Natural killer cell (primary cell): ENCODE results near the gene BBS9. TPM values are rescaled to one million over a fixed set of nuclear protein-coding genes. Genes with fewer than 3 reads are reported as not detected.
A peak's percentile ranks its signal among the peaks of the same experiment; 100 is the strongest.

Source experiments
- ATAC-seq, 3 donors: fragments of 150-1000 bp in 2 of 3; fragments of 200-7000 bp in 1 of 3; cut with Tn5 transposase; 1 replicate in 1 of 3; 2 replicates in 2 of 3; pipeline ENCODE4 v1.10.0; 2021; ENCODE audit warnings: mild to moderate bottlenecking in 2 of 3, moderate library complexity in 2 of 3
- DNase-seq, 2 donors: peaks; one replicate each; pipeline versions ENCODE4 v3.0.0 to v3.0.0-alpha.2; 2013 to 2021; ENCODE audit warnings: mixed read lengths in 1 of 2
- H3K27ac ChIP-seq: one replicate; pipeline ENCODE4 v1.5.1; 2013; ENCODE audit warnings: mild to moderate bottlenecking, low read length
- H3K27me3 ChIP-seq: one replicate; pipeline ENCODE4 v1.6.1; 2013; ENCODE audit warnings: low read length; ENCODE audit not compliant: control insufficient read depth, insufficient read depth
- H3K36me3 ChIP-seq: one replicate; pipeline ENCODE4 v1.6.1; 2013; ENCODE audit warnings: low read length; ENCODE audit not compliant: control insufficient read depth, insufficient read depth
- H3K4me1 ChIP-seq: one replicate; pipeline ENCODE4 v1.6.1; 2013; ENCODE audit warnings: low read length; ENCODE audit not compliant: control insufficient read depth, insufficient read depth
- H3K4me3 ChIP-seq: one replicate; pipeline ENCODE4 v1.5.1; 2013; ENCODE audit warnings: low read length
- H3K9me3 ChIP-seq: one replicate; pipeline ENCODE4 v1.6.1; 2013; ENCODE audit warnings: low read length; ENCODE audit not compliant: control insufficient read depth, insufficient read depth
- H3K27ac Mint-ChIP-seq, 2 donors: one replicate each; pipeline ENCODE4 v1.8.0; 2022; ENCODE audit warnings: mild to moderate bottlenecking in 2 of 2, mixed read lengths in 2 of 2, moderate library complexity in 1 of 2
- H3K27me3 Mint-ChIP-seq, 2 donors: one replicate each; pipeline ENCODE4 v1.8.0; 2022; ENCODE audit warnings: low read depth in 2 of 2, mixed read lengths in 2 of 2
- H3K36me3 Mint-ChIP-seq: one replicate; pipeline ENCODE4 v1.8.0; 2022; ENCODE audit warnings: mixed read lengths
- H3K4me1 Mint-ChIP-seq, 2 donors: one replicate each; pipeline ENCODE4 v1.8.0; 2022; ENCODE audit warnings: mixed read lengths in 2 of 2
- H3K4me3 Mint-ChIP-seq: one replicate; pipeline ENCODE4 v1.8.0; 2022; ENCODE audit warnings: mild to moderate bottlenecking, moderate library complexity, mixed read lengths
- H3K9me3 Mint-ChIP-seq, 2 donors: one replicate each; pipeline ENCODE4 v1.8.0; 2022; ENCODE audit warnings: mixed read lengths in 2 of 2
- CTCF ChIP-seq: fragments of 200-600 bp; IDR thresholded peaks from one replicate; pipeline ENCODE4 v1.8.0; 2022; ENCODE audit warnings: antibody characterized with exemption
- WGBS: methylation state at CpG from one replicate; pipeline ENCODE4 v1.1.7; 2013; ENCODE audit warnings: missing lambda C conversion rate; ENCODE audit not compliant: insufficient coverage; 5-methylcytosine and 5-hydroxymethylcytosine counted together
- intact Hi-C: fragments of 100-400 bp; cut with micrococcal nuclease; formaldehyde crosslinking; loops from one replicate; pipeline ENCODE4 v1.14.2; 2022
- total RNA-seq, 4 donors: library from RNA; stranded (reverse); fragments of 120-200 nt in 1 of 4; gene quantifications; one replicate each; pipeline versions ENCODE4 v1.2.3 to v1.2.4, GENCODE V29; 2013 to 2022

The BBS9 gene
- total RNA-seq, 3 donors from 2014 or later (not counting 1 experiment from before 2014, with no cell fraction given), result 25.1 to 34.6 (median 34.4) TPM

GRCh38 chr7:33591490-33591889 is 462.1 kb downstream of the BBS9 start:
- no peak overlapping the region for H3K27ac ChIP-seq
- no CpG with 5 or more reads among the region's 5 CpGs for WGBS
- no peaks in the 10 kb centered on the region for H3K36me3 ChIP-seq
- Mint-ChIP-seq H3K4me1 (peaks cover 0 to 13% of the 10 kb centered on the region in 2 donors), H3K36me3 (peaks cover 20% of the 10 kb centered on the region), H3K9me3 (peaks cover 0 to 3% of the 10 kb centered on the region in 2 donors), H3K27me3 (no peaks in the 10 kb centered on the region), H3K4me3 (no peak overlapping the region), H3K27ac (no peak overlapping the region)
- intact Hi-C loops, result no loop called here
- ATAC-seq (peak in 1 of 3 donors; percentile 62), DNase-seq (no peak)
- H3K9me3 ChIP-seq, result no peaks in the 10 kb centered on the region
- no peaks in the 10 kb centered on the region for H3K4me1 ChIP-seq
- no peak for TF ChIP-seq CTCF
- H3K4me3 ChIP-seq, result no peak overlapping the region
- no peaks in the 10 kb centered on the region for H3K27me3 ChIP-seq

- H3K27me3 ChIP-seq, result no peaks in the 10 kb centered on the region
- Mint-ChIP-seq H3K4me1 (peaks cover 0 to 18% of the 10 kb centered on the region in 2 donors), H3K27ac (no peak overlapping the region), H3K36me3 (peaks cover 20% of the 10 kb centered on the region), H3K27me3 (no peaks in the 10 kb centered on the region), H3K9me3 (peaks cover 0 to 3% of the 10 kb centered on the region in 2 donors), H3K4me3 (no peak overlapping the region)
- no peak for TF ChIP-seq CTCF
- H3K4me3 ChIP-seq, result no peak overlapping the region
- H3K9me3 ChIP-seq, result no peaks in the 10 kb centered on the region
- ATAC-seq (no peak), DNase-seq (no peak)
- intact Hi-C loops, result no loop called here
- H3K4me1 ChIP-seq, result no peaks in the 10 kb centered on the region
- no peak overlapping the region for H3K27ac ChIP-seq
- no peaks in the 10 kb centered on the region for H3K36me3 ChIP-seq
Measured at GRCh38 chr7:33592718-33593117, 463.4 kb downstream of the BBS9 start.

- Histone ChIP-seq H3K27ac (no peak overlapping the region), H3K36me3 (no peaks in the 10 kb centered on the region), H3K4me1 (no peaks in the 10 kb centered on the region), H3K9me3 (no peaks in the 10 kb centered on the region), H3K27me3 (no peaks in the 10 kb centered on the region), H3K4me3 (no peak overlapping the region)
- H3K27ac Mint-ChIP-seq, result no peak overlapping the region
- WGBS, result 96% methylated on average over 3 of the region's 3 CpGs
- no peak for DNase-seq
- H3K4me3 Mint-ChIP-seq, result no peak overlapping the region
- no peak for ATAC-seq
- peaks cover 0 to 18% of the 10 kb centered on the region in 2 donors for H3K4me1 Mint-ChIP-seq
- no peak for TF ChIP-seq CTCF
- H3K36me3 Mint-ChIP-seq, result peaks cover 20% of the 10 kb centered on the region
- no peaks in the 10 kb centered on the region for H3K27me3 Mint-ChIP-seq
- intact Hi-C loops, result no loop called here
- H3K9me3 Mint-ChIP-seq, result peaks cover 0 to 3% of the 10 kb centered on the region in 2 donors
Measured at GRCh38 chr7:33593611-33594010, 464.2 kb downstream of the BBS9 start.

- no peaks in the 10 kb centered on the region for H3K36me3 ChIP-seq
- ATAC-seq, result no peak
- no peak overlapping the region for H3K4me3 ChIP-seq
- intact Hi-C loops, result no loop called here
- Mint-ChIP-seq H3K9me3 (peaks cover 0 to 3% of the 10 kb centered on the region in 2 donors), H3K27me3 (no peaks in the 10 kb centered on the region), H3K27ac (no peak overlapping the region), H3K4me1 (peaks cover 0 to 12% of the 10 kb centered on the region in 2 donors), H3K4me3 (no peak overlapping the region), H3K36me3 (peaks cover 20% of the 10 kb centered on the region)
- H3K27ac ChIP-seq, result no peak overlapping the region
- TF ChIP-seq CTCF, result no peak
- no peak for DNase-seq
- H3K27me3 ChIP-seq, result no peaks in the 10 kb centered on the region
- H3K4me1 ChIP-seq, result no peaks in the 10 kb centered on the region
- H3K9me3 ChIP-seq, result no peaks in the 10 kb centered on the region
Measured at GRCh38 chr7:33596686-33597085, 467.3 kb downstream of the BBS9 start.
